ENCODE data around the gene LRRC40. TPM values are rescaled to one million over a fixed set of nuclear protein-coding genes. Genes with fewer than 3 reads are reported as not detected.

The LRRC40 gene
- total RNA-seq, 2 experiments from 2014 or later = 19.4 to 24.7 TPM

DNA sequence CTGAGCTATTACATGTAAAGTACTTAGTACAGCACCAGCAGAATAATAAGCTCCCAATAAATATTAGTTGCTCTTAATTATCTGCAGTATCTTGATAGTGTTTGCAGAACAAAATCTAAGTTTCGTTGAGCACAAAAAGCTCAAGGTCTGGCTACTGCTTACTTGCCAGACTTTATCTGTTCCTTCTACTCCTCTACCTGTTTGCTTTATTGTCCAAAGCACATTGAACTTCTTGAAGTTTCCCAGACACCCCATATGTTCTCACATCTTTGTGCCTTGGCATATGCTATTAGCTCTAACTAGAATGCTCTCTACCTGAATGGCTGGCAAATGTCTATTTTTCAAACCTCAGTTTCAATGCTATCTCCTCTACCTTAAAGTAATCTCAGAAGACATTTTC is 54.9 kb downstream of the LRRC40 start:
- no peaks in the 10 kb centered on the region for H3K9me3 Mint-ChIP-seq
- DNase-seq = no peak
- ChIA-PET POLR2A (no interaction called here), CTCF (interaction anchor here (1.6 kb wide), 1 partner anchor 27 kb away, joined by 3 read pairs; no protein-coding TSS in a partner anchor)
- H3K36me3 Mint-ChIP-seq (ENCODE audit: low read depth) = peaks cover 10% of the 10 kb centered on the region
- H3K27me3 Mint-ChIP-seq = no peaks in the 10 kb centered on the region
- no peaks in the 10 kb centered on the region for H3K4me1 Mint-ChIP-seq
- H3K4me3 Mint-ChIP-seq = no peak overlapping the region
- H3K27ac Mint-ChIP-seq = no peak overlapping the region

DNA sequence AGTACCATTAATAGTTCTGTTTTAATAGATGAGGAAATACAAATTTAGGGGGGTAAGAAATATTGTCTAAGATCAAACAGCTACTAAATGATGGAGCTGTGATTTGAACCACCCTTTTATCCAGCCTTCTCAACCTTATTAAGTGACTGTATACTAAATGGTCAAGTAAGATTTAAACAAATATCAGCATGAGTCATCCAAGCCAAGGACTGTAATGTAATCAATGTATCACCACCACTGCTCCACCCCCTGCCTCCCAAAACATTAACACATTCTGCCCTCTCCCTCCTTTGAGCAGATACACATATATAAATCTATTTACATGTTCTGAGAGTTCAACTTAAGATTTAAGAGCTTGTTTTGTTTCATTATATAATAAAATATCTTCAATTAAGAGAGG is 58.9 kb downstream of the LRRC40 start:
- no peak for DNase-seq
- H3K4me3 Mint-ChIP-seq = no peak overlapping the region
- CTCF ChIA-PET = no interaction called here

DNA sequence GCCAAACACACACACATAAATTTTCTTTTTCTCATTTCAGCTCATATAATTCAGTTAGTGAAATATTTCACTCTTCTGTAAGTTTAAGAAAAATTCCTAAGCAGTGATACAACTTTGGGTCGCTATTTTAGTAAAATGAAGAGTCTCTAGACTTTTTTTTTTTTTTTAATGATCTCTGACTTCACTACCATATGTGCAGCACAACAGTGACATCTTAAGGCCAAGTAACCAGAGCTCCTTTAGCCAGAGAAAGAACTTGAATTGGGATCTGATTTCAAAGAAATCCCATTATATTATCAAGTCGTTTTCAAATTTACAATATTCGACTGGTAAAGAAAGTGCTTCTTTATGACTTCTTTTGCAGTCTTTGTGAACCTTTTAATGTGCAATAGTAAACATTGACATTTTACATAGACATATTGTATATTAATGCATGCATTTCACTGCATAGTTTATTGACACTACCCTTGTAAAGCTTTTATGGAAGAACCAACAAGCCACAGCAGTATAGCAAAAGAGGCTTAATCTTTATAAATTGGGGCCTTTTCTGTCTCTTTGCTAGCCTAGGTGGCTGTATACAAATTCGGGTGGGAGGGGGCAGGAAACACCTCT is 62.2 kb downstream of the LRRC40 start:
- H3K4me3 Mint-ChIP-seq = no peak overlapping the region
- no peaks in the 10 kb centered on the region for H3K4me1 Mint-ChIP-seq
- POLR2A ChIA-PET = no interaction called here
- DNase-seq = no peak
- no peak overlapping the region for H3K27ac Mint-ChIP-seq
- CTCF ChIA-PET = interaction anchor here (0.6 to 0.7 kb wide), 2 partner anchors 9 to 420 kb away, joined by 3 read pairs; no protein-coding TSS in a partner anchor
- no peaks in the 10 kb centered on the region for H3K9me3 Mint-ChIP-seq
- no peaks in the 10 kb centered on the region for H3K27me3 Mint-ChIP-seq
- peaks cover 2% of the 10 kb centered on the region for H3K36me3 Mint-ChIP-seq (ENCODE audit: low read depth)

More for the DNA sequence above, 58.9 kb downstream of the LRRC40 start:
- Mint-ChIP-seq H3K27me3 (no peaks in the 10 kb centered on the region), H3K9me3 (no peaks in the 10 kb centered on the region), H3K36me3 (ENCODE audit: low read depth) (peaks cover 6% of the 10 kb centered on the region), H3K4me1 (no peaks in the 10 kb centered on the region), H3K27ac (no peak overlapping the region)
- POLR2A ChIA-PET = no interaction called here

DNA sequence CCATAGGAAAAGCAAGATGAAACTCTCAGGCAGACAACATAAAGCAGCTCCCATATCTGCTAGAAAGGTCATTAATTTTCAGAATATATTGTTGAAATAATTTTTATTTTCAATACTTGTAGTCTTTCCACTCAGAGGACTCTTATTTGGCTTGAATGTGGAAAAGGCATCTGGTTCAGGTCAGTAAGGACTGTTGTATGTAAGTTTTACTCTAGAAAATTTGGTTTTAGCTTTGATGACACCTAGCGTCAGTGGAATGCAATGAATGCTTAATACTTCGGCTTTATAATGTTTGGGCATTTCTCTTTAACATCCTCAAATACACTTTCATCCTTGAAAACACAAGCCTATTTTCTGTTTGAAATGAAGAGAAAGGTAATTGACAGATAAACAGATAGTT is 63.3 kb downstream of the LRRC40 start:
- H3K36me3 Mint-ChIP-seq (ENCODE audit: low read depth) = no peaks in the 10 kb centered on the region
- POLR2A ChIA-PET = no interaction called here
- H3K9me3 Mint-ChIP-seq = no peaks in the 10 kb centered on the region
- no peak overlapping the region for H3K27ac Mint-ChIP-seq
- H3K4me1 Mint-ChIP-seq = no peaks in the 10 kb centered on the region
- no peaks in the 10 kb centered on the region for H3K27me3 Mint-ChIP-seq
- CTCF ChIA-PET = no interaction called here
- no peak overlapping the region for H3K4me3 Mint-ChIP-seq
- DNase-seq = no peak

DNA sequence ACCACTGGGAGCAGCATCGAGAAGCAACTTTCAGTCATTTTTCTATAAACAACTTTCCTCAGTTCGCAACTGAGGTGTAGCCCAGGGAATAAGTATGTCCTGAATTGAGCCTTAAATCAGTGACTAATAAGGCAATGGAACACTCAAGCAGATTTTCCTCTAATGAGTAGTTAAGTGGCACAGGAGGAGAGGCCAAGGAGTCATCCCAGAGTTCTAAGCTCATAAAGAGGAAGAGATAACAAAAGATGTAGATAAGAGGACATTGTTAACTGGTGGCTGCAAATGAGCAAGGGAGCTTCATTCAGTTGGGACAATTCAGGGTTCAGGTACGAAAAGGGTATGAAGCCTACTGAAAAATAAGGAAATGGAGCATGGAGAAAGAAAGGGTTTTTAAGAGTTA is 64.5 kb downstream of the LRRC40 start:
- CTCF ChIA-PET = interaction anchor here (0.8 to 0.9 kb wide), 2 partner anchors 11 to 19 kb away, joined by 3 read pairs; no protein-coding TSS in a partner anchor
- H3K4me3 Mint-ChIP-seq = no peak overlapping the region

DNA sequence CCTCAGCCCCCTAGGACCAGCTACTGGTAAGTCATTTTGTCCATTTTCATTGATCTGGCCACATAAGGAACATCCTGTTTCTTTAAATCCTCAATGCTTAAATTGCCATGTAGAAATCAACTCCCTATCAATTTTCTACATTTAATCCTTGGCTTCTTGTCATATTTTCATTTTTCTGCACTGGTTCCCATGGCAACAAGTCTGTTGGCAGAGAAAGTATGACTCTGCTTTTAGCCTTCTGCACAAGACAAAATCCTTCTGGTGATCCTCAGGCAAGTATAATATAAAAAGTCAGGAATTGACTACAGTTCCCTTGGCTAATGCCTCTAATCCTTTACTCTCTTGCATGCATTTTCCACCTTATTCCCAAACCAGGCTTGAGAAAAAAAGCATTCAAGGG is 65.0 kb downstream of the LRRC40 start:
- Mint-ChIP-seq H3K27me3 (peaks cover 2% of the 10 kb centered on the region), H3K36me3 (ENCODE audit: low read depth) (no peaks in the 10 kb centered on the region), H3K9me3 (no peaks in the 10 kb centered on the region), H3K27ac (no peak overlapping the region), H3K4me3 (no peak overlapping the region), H3K4me1 (no peaks in the 10 kb centered on the region)
- ChIA-PET POLR2A (no interaction called here), CTCF (interaction anchor here (0.8 kb wide), 1 partner anchor 11 kb away, joined by 3 read pairs; no protein-coding TSS in a partner anchor)
- no peak for DNase-seq

More for the DNA sequence above, 64.5 kb downstream of the LRRC40 start:
- H3K4me1 Mint-ChIP-seq = no peaks in the 10 kb centered on the region
- H3K36me3 Mint-ChIP-seq (ENCODE audit: low read depth) = no peaks in the 10 kb centered on the region
- no peak for DNase-seq
- POLR2A ChIA-PET = no interaction called here
- no peaks in the 10 kb centered on the region for H3K27me3 Mint-ChIP-seq
- no peaks in the 10 kb centered on the region for H3K9me3 Mint-ChIP-seq
- no peak overlapping the region for H3K27ac Mint-ChIP-seq

DNA sequence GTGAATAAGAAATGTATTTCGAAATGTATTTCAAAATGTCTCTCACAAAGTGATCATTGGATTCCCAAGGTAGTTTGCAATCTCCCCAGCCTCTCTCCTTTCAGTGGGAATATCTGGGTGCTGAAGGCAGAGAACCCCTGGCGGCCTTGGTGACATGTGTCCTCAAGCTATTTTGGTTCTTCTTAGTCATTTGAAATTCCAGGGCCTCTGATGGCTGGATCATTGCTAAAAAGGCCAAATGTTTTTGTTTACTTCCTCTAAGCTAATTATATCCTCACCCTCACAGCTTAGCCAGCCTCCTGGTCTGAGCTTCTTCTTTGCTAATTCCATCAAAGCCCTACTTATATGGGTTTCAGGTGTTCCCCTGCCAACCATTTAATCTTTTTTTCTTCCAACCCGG is 71.2 kb downstream of the LRRC40 start:
- no peak for DNase-seq
- Mint-ChIP-seq H3K4me3 (no peak overlapping the region), H3K27me3 (peaks cover 20% of the 10 kb centered on the region), H3K36me3 (ENCODE audit: low read depth) (no peaks in the 10 kb centered on the region), H3K9me3 (no peaks in the 10 kb centered on the region), H3K4me1 (peaks cover 5% of the 10 kb centered on the region), H3K27ac (no peak overlapping the region)
- CTCF ChIA-PET = interaction anchor here (0.6 to 0.8 kb wide), 3 partner anchors 9 to 75 kb away, joined by 3 read pairs; no protein-coding TSS in a partner anchor
- POLR2A ChIA-PET = no interaction called here

DNA sequence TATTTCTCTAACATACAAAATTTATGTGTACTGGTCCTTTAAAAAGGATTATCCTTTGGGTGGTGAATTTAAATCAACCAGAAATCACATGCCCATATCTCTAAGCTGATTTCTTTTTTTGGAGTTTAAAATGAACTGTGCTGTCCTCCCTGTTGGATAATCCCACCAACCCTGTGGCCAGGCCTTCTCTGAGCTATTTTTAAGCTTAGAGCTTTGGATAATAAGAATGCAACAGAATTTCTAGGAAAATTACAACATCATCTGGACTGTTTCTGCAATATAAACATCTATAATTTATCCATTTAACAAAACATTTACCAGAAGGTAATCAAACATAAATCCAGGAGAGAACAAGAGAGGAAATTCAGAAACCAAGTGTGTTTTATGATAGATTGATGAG is 88.3 kb downstream of the LRRC40 start:
- CTCF ChIA-PET = interaction anchor here (0.6 kb wide), 1 partner anchor 889 kb away, joined by 3 read pairs; no protein-coding TSS in a partner anchor
- Mint-ChIP-seq H3K36me3 (ENCODE audit: low read depth) (no peaks in the 10 kb centered on the region), H3K9me3 (no peaks in the 10 kb centered on the region), H3K27ac (no peak overlapping the region), H3K27me3 (peaks cover 25% of the 10 kb centered on the region), H3K4me3 (no peak overlapping the region), H3K4me1 (no peaks in the 10 kb centered on the region)
- DNase-seq = no peak
- POLR2A ChIA-PET = no interaction called here

DNA sequence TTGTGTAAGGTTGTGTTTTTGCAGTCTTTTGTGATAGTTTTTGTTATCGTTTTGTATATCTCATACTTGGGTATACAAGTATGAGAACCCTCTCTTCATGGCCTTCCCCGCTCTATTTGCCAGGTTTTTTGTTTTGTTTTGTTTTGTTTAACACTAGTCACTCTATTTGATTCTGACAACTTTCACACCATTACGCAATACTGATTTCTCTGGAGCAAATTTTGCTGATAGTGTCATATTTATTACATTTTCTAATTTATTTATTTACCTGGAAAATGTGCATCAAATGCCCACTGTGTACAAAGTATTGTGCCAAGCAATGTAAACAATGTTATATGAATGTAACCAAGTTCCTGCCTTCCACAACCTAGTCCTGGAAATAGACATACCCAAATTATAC is 90.1 kb downstream of the LRRC40 start:
- no peak for DNase-seq
- POLR2A ChIA-PET = no interaction called here
- Mint-ChIP-seq H3K4me3 (no peak overlapping the region), H3K4me1 (no peaks in the 10 kb centered on the region), H3K9me3 (no peaks in the 10 kb centered on the region), H3K27ac (no peak overlapping the region), H3K27me3 (peaks cover 20% of the 10 kb centered on the region), H3K36me3 (ENCODE audit: low read depth) (no peaks in the 10 kb centered on the region)
- CTCF ChIA-PET = interaction anchor here (1.3 kb wide), 1 partner anchor 15 kb away, joined by 3 read pairs; no protein-coding TSS in a partner anchor

DNA sequence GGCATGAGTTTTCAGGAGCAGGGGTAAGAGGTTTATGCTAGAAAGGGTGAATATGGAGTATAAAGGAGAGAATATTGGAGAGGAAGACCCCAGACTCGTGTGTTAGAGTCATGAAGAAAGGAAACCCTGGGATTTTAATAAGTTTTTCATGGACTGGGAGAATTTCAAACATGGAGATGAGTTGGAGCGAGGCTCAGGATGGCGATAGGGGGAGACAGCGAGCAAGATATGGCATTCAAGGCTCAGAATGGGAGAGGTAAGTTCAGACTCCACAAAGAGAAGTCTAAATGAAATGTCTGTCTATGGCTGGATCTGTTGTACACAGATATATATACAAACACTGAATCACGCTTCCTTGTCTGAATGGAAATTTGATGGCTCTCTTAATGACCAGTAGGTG is 92.5 kb downstream of the LRRC40 start:
- CTCF ChIA-PET = no interaction called here
- POLR2A ChIA-PET = no interaction called here
- no peak for DNase-seq
- Mint-ChIP-seq H3K4me3 (no peak overlapping the region), H3K36me3 (ENCODE audit: low read depth) (no peaks in the 10 kb centered on the region), H3K9me3 (no peaks in the 10 kb centered on the region), H3K4me1 (no peaks in the 10 kb centered on the region), H3K27me3 (peaks cover 12% of the 10 kb centered on the region), H3K27ac (no peak overlapping the region)

DNA sequence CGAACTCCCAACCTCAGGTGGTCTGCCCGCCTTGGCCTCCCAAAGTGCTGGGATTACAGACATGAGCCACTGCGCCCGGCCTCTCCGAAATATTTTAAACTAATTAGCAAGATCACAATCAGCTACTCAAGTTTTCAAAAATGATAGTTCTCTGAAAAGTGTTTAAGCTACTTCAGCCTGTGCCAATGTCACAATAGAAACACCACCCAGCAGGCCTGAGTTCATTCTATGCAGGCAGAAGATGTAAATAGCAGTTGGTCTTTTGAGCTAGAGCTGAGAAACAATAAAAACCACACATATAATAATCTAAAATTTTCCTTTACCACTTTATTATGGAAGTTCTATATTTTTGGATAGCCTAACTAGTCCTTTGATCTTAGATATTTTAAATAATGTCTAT is 96.1 kb downstream of the LRRC40 start:
- peaks cover 7% of the 10 kb centered on the region for H3K27me3 Mint-ChIP-seq
- no peak overlapping the region for H3K27ac Mint-ChIP-seq
- no peaks in the 10 kb centered on the region for H3K4me1 Mint-ChIP-seq
- no peak overlapping the region for H3K4me3 Mint-ChIP-seq
- no peaks in the 10 kb centered on the region for H3K36me3 Mint-ChIP-seq (ENCODE audit: low read depth)
- DNase-seq = no peak
- ChIA-PET CTCF (no interaction called here), POLR2A (no interaction called here)
- H3K9me3 Mint-ChIP-seq = no peaks in the 10 kb centered on the region

DNA sequence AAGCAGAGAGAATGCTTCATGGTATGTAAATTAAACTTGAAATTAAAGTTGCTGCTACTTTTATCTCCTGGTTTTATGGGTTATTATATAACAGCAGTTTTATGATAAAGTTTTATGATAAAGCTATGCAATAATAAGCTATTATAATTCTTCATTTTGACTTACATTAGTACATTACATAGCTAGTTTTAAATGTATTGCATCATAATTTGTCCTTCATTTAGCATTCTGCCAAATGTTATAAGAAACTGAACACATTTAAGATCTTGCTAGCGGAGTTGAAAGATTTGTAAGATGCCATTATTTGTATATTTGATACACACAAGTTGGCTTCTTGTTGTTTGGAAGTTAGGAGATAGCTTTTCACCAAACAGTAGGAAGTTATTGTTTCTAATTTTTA is 101.6 kb downstream of the LRRC40 start:
- POLR2A ChIA-PET = no interaction called here
- CTCF ChIA-PET = no interaction called here
- no peaks in the 10 kb centered on the region for H3K4me1 Mint-ChIP-seq
- no peak overlapping the region for H3K4me3 Mint-ChIP-seq
- no peaks in the 10 kb centered on the region for H3K36me3 Mint-ChIP-seq (ENCODE audit: low read depth)
- no peak overlapping the region for H3K27ac Mint-ChIP-seq
- H3K9me3 Mint-ChIP-seq = no peaks in the 10 kb centered on the region
- DNase-seq = no peak
- H3K27me3 Mint-ChIP-seq = peaks cover 2% of the 10 kb centered on the region

DNA sequence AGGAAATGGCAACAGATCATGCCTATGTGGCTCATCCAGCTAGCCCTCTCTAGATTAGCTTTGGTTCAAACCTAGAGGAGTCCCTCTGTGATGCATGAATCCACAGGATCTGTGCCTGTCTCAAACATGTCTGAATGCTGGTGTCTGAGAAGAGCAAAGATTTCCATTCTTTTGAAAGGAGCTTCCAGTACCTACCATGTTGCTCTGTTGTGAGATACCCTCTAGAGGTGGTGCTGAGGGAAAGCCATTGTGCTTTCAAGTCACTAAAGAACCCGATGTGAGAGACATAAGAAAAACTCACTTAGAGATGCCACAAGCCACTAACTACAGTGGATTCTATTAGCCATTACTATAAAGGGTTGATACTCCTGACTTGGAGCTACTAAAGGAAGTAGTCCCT is 103.6 kb downstream of the LRRC40 start:
- no peak for DNase-seq
- no peak overlapping the region for H3K27ac Mint-ChIP-seq
- H3K36me3 Mint-ChIP-seq (ENCODE audit: low read depth) = no peaks in the 10 kb centered on the region
- H3K4me1 Mint-ChIP-seq = no peaks in the 10 kb centered on the region
- ChIA-PET CTCF (no interaction called here), POLR2A (no interaction called here)
- no peak overlapping the region for H3K4me3 Mint-ChIP-seq
- no peaks in the 10 kb centered on the region for H3K9me3 Mint-ChIP-seq
- peaks cover 2% of the 10 kb centered on the region for H3K27me3 Mint-ChIP-seq

DNA sequence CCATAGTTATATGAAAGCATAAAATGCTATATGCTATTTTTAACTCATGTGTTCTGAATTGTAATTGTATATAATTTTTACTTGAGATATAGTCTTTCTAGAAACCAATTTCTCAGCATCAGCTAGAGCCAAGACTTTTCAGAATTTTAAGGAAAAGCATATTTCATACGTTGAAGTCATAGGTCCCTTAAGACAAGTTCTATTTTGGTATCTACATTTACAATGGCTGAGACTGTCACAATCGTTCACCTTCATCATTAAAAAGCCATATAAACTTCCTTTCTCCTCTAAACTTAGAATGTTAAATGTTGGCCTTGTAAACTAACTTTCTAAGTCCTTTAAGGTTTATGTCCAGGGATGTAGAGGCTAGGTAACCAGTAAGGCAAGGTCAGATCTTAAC is 104.1 kb downstream of the LRRC40 start:
- Mint-ChIP-seq H3K27me3 (peaks cover 2% of the 10 kb centered on the region), H3K4me1 (no peaks in the 10 kb centered on the region), H3K9me3 (no peaks in the 10 kb centered on the region), H3K27ac (no peak overlapping the region), H3K36me3 (ENCODE audit: low read depth) (no peaks in the 10 kb centered on the region), H3K4me3 (no peak overlapping the region)
- no peak for DNase-seq
- ChIA-PET POLR2A (no interaction called here), CTCF (no interaction called here)
